GM19397 (cell line): ENCODE measurements around the gene PIP4K2C.

ENCODE experiments used
- ATAC-seq: cut with Tn5 transposase; IDR thresholded peaks from one replicate; pipeline ENCODE4 v1.9.1; 2021; ENCODE audit warnings: mild to moderate bottlenecking, moderate library complexity; ENCODE audit not compliant: unreplicated experiment

PIP4K2C gene

GRCh38 chr12:57590864-57591781 lies at the start of gene PIP4K2C:
Gene PIP4K2C, plus strand, starts transcription at chr12:57591192. Its CDS starts 98 bp downstream, at chr12:57591290.
- peak; percentile 97 for ATAC-seq

- ATAC-seq: no peak
These were observed 49.3 kb upstream of the PIP4K2C start for GRCh38 chr12:57541717-57542116.

- no peak for ATAC-seq
These were observed 47.4 kb upstream of the PIP4K2C start for GRCh38 chr12:57543581-57543980.

GRCh38 chr12:57545809-57546437 lies 45.1 kb upstream of the PIP4K2C start:
- no peak for ATAC-seq

- ATAC-seq: peak; percentile 97
These were observed 44.3 kb upstream of the PIP4K2C start, which contains the start of gene DCTN2 for GRCh38 chr12:57546438-57547287. Gene DCTN2, minus strand, starts transcription at chr12:57547192. Its CDS starts 129 bp downstream, at chr12:57547063.

GRCh38 chr12:57547288-57548012 lies 43.5 kb upstream of the PIP4K2C start:
- ATAC-seq: no peak

- no peak for ATAC-seq
These were observed 43.0 kb upstream of the PIP4K2C start for GRCh38 chr12:57548013-57548315.

- no peak for ATAC-seq
These were observed 42.5 kb upstream of the PIP4K2C start for GRCh38 chr12:57548488-57548887.

- ATAC-seq: no peak
These were observed 41.6 kb upstream of the PIP4K2C start for GRCh38 chr12:57549203-57549908.

- no peak for ATAC-seq
These were observed 40.9 kb upstream of the PIP4K2C start, which contains the start of gene KIF5A for GRCh38 chr12:57549909-57550640. Gene KIF5A, plus strand, starts transcription at chr12:57550044. Its CDS starts 228 bp downstream, at chr12:57550272.

- no peak for ATAC-seq
These were observed 40.1 kb upstream of the PIP4K2C start for GRCh38 chr12:57550641-57551549.

GRCh38 chr12:57551637-57552305 lies 39.2 kb upstream of the PIP4K2C start:
- no peak for ATAC-seq

GRCh38 chr12:57552306-57552651 lies 38.7 kb upstream of the PIP4K2C start:
- ATAC-seq: no peak

- ATAC-seq: no peak
These were observed 38.1 kb upstream of the PIP4K2C start for GRCh38 chr12:57552835-57553313.

- ATAC-seq: no peak
These were observed 37.4 kb upstream of the PIP4K2C start for GRCh38 chr12:57553343-57554202.

GRCh38 chr12:57554453-57554852 lies 36.5 kb upstream of the PIP4K2C start:
- ATAC-seq: no peak

GRCh38 chr12:57554897-57555296 lies 36.1 kb upstream of the PIP4K2C start:
- no peak for ATAC-seq
